Nephron progenitor cell (in vitro differentiated cells): ENCODE measurements around the gene CAB39L.

Experiments
- DNase-seq: peaks from one replicate; pipeline ENCODE4 v3.0.0; 2021
- H3K27ac Mint-ChIP-seq: 2 replicates; pipeline ENCODE4 v1.8.0; 2021; ENCODE audit warnings: mild to moderate bottlenecking, moderate library complexity, mixed read lengths
- H3K27me3 Mint-ChIP-seq: 2 replicates; pipeline ENCODE4 v1.8.0; 2021; ENCODE audit warnings: mild to moderate bottlenecking, low read depth, mixed read lengths; ENCODE audit not compliant: poor library complexity
- H3K36me3 Mint-ChIP-seq: 2 replicates; pipeline ENCODE4 v1.8.0; 2021; ENCODE audit warnings: low read depth, mixed read lengths
- H3K4me1 Mint-ChIP-seq: 2 replicates; pipeline ENCODE4 v1.8.0; 2021; ENCODE audit warnings: mixed read lengths
- H3K4me3 Mint-ChIP-seq: 2 replicates; pipeline ENCODE4 v1.8.0; 2021; ENCODE audit warnings: mild to moderate bottlenecking, moderate library complexity, mixed read lengths
- H3K9me3 Mint-ChIP-seq: 2 replicates; pipeline ENCODE4 v1.8.0; 2021; ENCODE audit warnings: mild to moderate bottlenecking, moderate library complexity, mixed read lengths
- TF ChIP-seq, protein P1 (sequence below): fragments of 200-600 bp; sonication (generic); IDR thresholded peaks from 2 replicates; pipeline ENCODE4 v1.5.0; 2021; ENCODE audit warnings: antibody characterized with exemption

The CAB39L gene

GRCh38 chr13:49304356-49304755 lies 139.5 kb downstream of the CAB39L start:
- H3K4me1 Mint-ChIP-seq: peaks cover 73% of the 10 kb centered on the region

GRCh38 chr13:49303533-49304252 lies 140.2 kb downstream of the CAB39L start:
- no peak overlapping the region for H3K4me3 Mint-ChIP-seq
- H3K4me1 Mint-ChIP-seq: peaks cover 73% of the 10 kb centered on the region
- TF ChIP-seq, protein P1, sequence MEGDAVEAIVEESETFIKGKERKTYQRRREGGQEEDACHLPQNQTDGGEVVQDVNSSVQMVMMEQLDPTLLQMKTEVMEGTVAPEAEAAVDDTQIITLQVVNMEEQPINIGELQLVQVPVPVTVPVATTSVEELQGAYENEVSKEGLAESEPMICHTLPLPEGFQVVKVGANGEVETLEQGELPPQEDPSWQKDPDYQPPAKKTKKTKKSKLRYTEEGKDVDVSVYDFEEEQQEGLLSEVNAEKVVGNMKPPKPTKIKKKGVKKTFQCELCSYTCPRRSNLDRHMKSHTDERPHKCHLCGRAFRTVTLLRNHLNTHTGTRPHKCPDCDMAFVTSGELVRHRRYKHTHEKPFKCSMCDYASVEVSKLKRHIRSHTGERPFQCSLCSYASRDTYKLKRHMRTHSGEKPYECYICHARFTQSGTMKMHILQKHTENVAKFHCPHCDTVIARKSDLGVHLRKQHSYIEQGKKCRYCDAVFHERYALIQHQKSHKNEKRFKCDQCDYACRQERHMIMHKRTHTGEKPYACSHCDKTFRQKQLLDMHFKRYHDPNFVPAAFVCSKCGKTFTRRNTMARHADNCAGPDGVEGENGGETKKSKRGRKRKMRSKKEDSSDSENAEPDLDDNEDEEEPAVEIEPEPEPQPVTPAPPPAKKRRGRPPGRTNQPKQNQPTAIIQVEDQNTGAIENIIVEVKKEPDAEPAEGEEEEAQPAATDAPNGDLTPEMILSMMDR: no peak
- H3K36me3 Mint-ChIP-seq: no peaks in the 10 kb centered on the region
- no peak overlapping the region for H3K27ac Mint-ChIP-seq
- H3K9me3 Mint-ChIP-seq: no peaks in the 10 kb centered on the region
- DNase-seq: peak; percentile 46
- H3K27me3 Mint-ChIP-seq: peaks cover 9% of the 10 kb centered on the region

More at GRCh38 chr13:49304356-49304755, 139.5 kb downstream of the CAB39L start:
- H3K9me3 Mint-ChIP-seq: no peaks in the 10 kb centered on the region
- no peaks in the 10 kb centered on the region for H3K36me3 Mint-ChIP-seq
- no peak overlapping the region for H3K27ac Mint-ChIP-seq
- no peak for DNase-seq
- H3K4me3 Mint-ChIP-seq: no peak overlapping the region
- peaks cover 9% of the 10 kb centered on the region for H3K27me3 Mint-ChIP-seq
- TF ChIP-seq, protein P1: no peak

- Mint-ChIP-seq H3K9me3 (no peaks in the 10 kb centered on the region), H3K27ac (no peak overlapping the region), H3K27me3 (peaks cover 9% of the 10 kb centered on the region), H3K4me3 (no peak overlapping the region), H3K4me1 (peaks cover 65% of the 10 kb centered on the region), H3K36me3 (no peaks in the 10 kb centered on the region)
- TF ChIP-seq, protein P1: no peak
- DNase-seq: no peak
Observed at GRCh38 chr13:49302817-49303216, 141.0 kb downstream of the CAB39L start.

GRCh38 chr13:49302222-49302621 lies 141.6 kb downstream of the CAB39L start:
- H3K4me3 Mint-ChIP-seq: no peak overlapping the region
- H3K27me3 Mint-ChIP-seq: peaks cover 9% of the 10 kb centered on the region
- H3K9me3 Mint-ChIP-seq: no peaks in the 10 kb centered on the region
- no peak for DNase-seq
- H3K27ac Mint-ChIP-seq: no peak overlapping the region
- peaks cover 59% of the 10 kb centered on the region for H3K4me1 Mint-ChIP-seq
- no peaks in the 10 kb centered on the region for H3K36me3 Mint-ChIP-seq
- TF ChIP-seq, protein P1: no peak

DNA sequence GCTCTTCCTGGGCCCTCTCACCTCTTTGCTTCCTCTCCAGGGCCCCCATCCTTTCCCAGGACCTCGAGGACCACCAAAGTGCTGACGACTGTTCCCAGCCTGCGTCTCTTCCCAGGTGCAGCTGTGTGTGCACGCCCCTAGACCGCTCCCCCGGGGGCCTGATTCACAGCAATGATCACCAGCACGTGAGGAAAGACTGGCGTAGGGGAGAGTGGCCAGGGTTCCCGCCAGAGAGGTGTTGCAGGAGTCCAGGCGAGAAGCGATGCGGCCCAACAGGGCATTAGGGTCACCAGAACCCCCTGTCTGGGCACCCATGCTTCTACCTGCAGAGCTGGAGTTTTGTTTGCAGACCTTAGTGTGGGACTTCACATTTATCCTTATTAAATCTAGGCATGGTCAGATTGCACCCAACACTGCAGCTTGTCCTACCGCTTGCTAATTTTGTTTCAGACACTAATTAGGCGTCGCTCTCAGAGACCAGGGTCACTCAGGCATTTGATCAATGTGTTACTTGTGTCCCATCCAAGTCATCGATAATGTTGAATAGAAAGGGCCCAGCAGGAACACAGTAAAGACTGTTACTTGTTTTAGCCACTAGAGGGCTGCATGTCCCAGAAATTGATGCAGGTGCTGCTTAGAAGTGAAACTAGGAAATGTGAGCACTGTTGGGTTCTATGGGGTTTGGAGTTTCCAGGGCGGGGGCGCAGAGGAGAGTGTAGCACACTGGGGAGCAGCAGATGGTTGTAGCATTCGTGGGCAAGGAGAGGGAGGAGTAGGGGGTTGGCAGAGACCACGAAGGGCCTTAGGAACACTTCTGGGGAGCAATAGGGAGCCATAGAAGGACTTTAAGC lies 142.9 kb downstream of the CAB39L start:
- no peaks in the 10 kb centered on the region for H3K36me3 Mint-ChIP-seq
- DNase-seq: peak; percentile 39
- peaks cover 9% of the 10 kb centered on the region for H3K27me3 Mint-ChIP-seq
- H3K9me3 Mint-ChIP-seq: no peaks in the 10 kb centered on the region
- H3K4me3 Mint-ChIP-seq: no peak overlapping the region
- TF ChIP-seq, protein P1: peak; percentile 84
- H3K27ac Mint-ChIP-seq: peak overlapping the region; percentile 26
- H3K4me1 Mint-ChIP-seq: peaks cover 48% of the 10 kb centered on the region
